Endothelial cell of umbilical vein (primary cell): Measurements from ENCODE around the gene ZNF341. TPM values are rescaled to one million over a fixed set of nuclear protein-coding genes. Genes with fewer than 3 reads are reported as not detected.

Source experiments
- BruUV-seq: library from RNA; stranded (reverse); fragments of 400-500 nt; replicated peaks from 2 replicates; lab custom pipeline; 2021; lab: Mats Ljungman, UMichigan
- CTCF ChIA-PET: fragments of 300-600, 350-600 bp; sonication (Branson Sonifier 250); formaldehyde crosslinking; loops from one replicate; lab custom pipeline; 2021; ENCODE audit warnings: antibody characterized with exemption, inconsistent platforms; lab: Charles Lee
- POLR2A ChIA-PET: fragments of 300-600, 350-600 bp; sonication (Branson Sonifier 250); formaldehyde crosslinking; loops from one replicate; lab custom pipeline; 2021; ENCODE audit warnings: antibody characterized with exemption, inconsistent platforms; lab: Charles Lee
- DNase-seq: peaks from one replicate; pipeline ENCODE4 v3.0.0-alpha.2; 2011; ENCODE audit warnings: low read depth, low spot score
- FAIRE-seq: peaks from 2 replicates; lab custom pipeline; 2011; peaks lifted over from hg19 to GRCh38; lab: Jason Lieb, UNC
- H2AFZ ChIP-seq: 2 replicates; pipeline ENCODE4 v1.6.0; 2012; ENCODE audit warnings: low read depth, low read length, control low read depth, inconsistent platforms
- H3K27ac ChIP-seq: 2 replicates; pipeline ENCODE4 v1.5.1; 2011; ENCODE audit warnings: low read depth, mild to moderate bottlenecking, control low read depth, low read length, moderate library complexity; ENCODE audit not compliant: insufficient read depth
- H3K27me3 ChIP-seq, 2 experiments: 2 replicates each; pipeline versions ENCODE4 v1.6.0 to v1.6.1; 2011; ENCODE audit warnings: low read length in 2 of 2, mixed read lengths in 1 of 2; ENCODE audit not compliant: control insufficient read depth in 2 of 2, insufficient read depth in 2 of 2
- H3K36me3 ChIP-seq, 2 experiments: 2 replicates in 1 of 2; 3 replicates in 1 of 2; pipeline ENCODE4 v1.5.1; 2011; ENCODE audit warnings: low read length in 2 of 2, mild to moderate bottlenecking in 1 of 2, moderate library complexity in 1 of 2; ENCODE audit not compliant: control insufficient read depth in 2 of 2, insufficient read depth in 2 of 2; ENCODE audit errors: extremely low read depth in 1 of 2
- H3K4me1 ChIP-seq: 3 replicates; pipeline ENCODE4 v1.5.1; 2011; ENCODE audit warnings: mild to moderate bottlenecking, low read length; ENCODE audit not compliant: control insufficient read depth, insufficient read depth; ENCODE audit errors: extremely low read depth
- H3K4me2 ChIP-seq: 2 replicates; pipeline ENCODE4 v1.6.1; 2011; ENCODE audit warnings: low read length, control low read depth, mixed read lengths; ENCODE audit not compliant: insufficient read depth
- H3K4me3 ChIP-seq, 3 experiments: fragments of 200-600 bp in 1 of 3; sonication (generic), shearing (Covaris generic) in 1 of 3; replicated peaks in 1 of 3; 2 replicates each; pipeline ENCODE4 v1.5.1; 2011 to 2016; ENCODE audit warnings: control low read depth in 3 of 3, low read length in 3 of 3, mild to moderate bottlenecking in 2 of 3, inconsistent platforms in 1 of 3, low read depth in 1 of 3, moderate library complexity in 1 of 3; ENCODE audit not compliant: insufficient read depth in 1 of 3
- H3K79me2 ChIP-seq: 2 replicates; pipeline ENCODE4 v1.6.0; 2012; ENCODE audit warnings: low read length, inconsistent platforms; ENCODE audit not compliant: control insufficient read depth, insufficient read depth
- H3K9ac ChIP-seq: replicated peaks from 2 replicates; pipeline ENCODE3; 2011; ENCODE audit warnings: low read length, control low read depth; ENCODE audit not compliant: insufficient read depth; ENCODE audit errors: extremely low read depth
- H3K9me1 ChIP-seq: replicated peaks from 3 replicates; pipeline ENCODE4 v1.6.0; 2011; ENCODE audit warnings: mild to moderate bottlenecking, low read length; ENCODE audit not compliant: control insufficient read depth, insufficient read depth; ENCODE audit errors: extremely low read depth
- H3K9me3 ChIP-seq: replicated peaks from 2 replicates; pipeline ENCODE4 v1.5.1; 2012; ENCODE audit warnings: low read length, inconsistent platforms; ENCODE audit not compliant: control insufficient read depth, insufficient read depth
- H4K20me1 ChIP-seq: replicated peaks from 2 replicates; pipeline ENCODE3; 2011; ENCODE audit warnings: mild to moderate bottlenecking, low read length; ENCODE audit not compliant: control insufficient read depth, insufficient read depth; ENCODE audit errors: extremely low read depth
- CTCF ChIP-seq, 2 donors: IDR thresholded peaks; 1 replicate in 1 of 2; 2 replicates in 1 of 2; pipeline ENCODE4 v1.5.1; 2011; ENCODE audit warnings: low read length in 2 of 2, mild to moderate bottlenecking in 2 of 2, moderate library complexity in 2 of 2, control low read depth in 1 of 2, inconsistent platforms in 1 of 2, low read depth in 1 of 2; ENCODE audit not compliant: insufficient read depth in 1 of 2; ENCODE audit errors: extremely low read depth in 1 of 2
- EZH2 ChIP-seq: IDR thresholded peaks from 2 replicates; pipeline ENCODE4 v1.6.1; 2012; ENCODE audit warnings: borderline replicate concordance, low read depth, mild to moderate bottlenecking, moderate library complexity, low read length, inconsistent platforms; ENCODE audit not compliant: severe bottlenecking
- FOS ChIP-seq: IDR thresholded peaks from 2 replicates; pipeline ENCODE4 v1.6.1; 2011; ENCODE audit warnings: mild to moderate bottlenecking, low read length, moderate library complexity, borderline replicate concordance; ENCODE audit not compliant: insufficient read depth
- GATA2 ChIP-seq: IDR thresholded peaks from 2 replicates; pipeline ENCODE4 v1.7.0; 2011; ENCODE audit warnings: low read depth, mild to moderate bottlenecking, moderate library complexity, mixed read lengths, low read length; ENCODE audit not compliant: insufficient read length, insufficient read depth
- JUN ChIP-seq: IDR thresholded peaks from 2 replicates; pipeline ENCODE4 v1.6.1; 2011; ENCODE audit warnings: borderline replicate concordance, low read depth; ENCODE audit not compliant: insufficient read length, insufficient read depth
- MAX ChIP-seq: IDR thresholded peaks from 2 replicates; pipeline ENCODE4 v1.6.1; 2011; ENCODE audit not compliant: insufficient read depth, insufficient read length
- MYC ChIP-seq: IDR thresholded peaks from one replicate; pipeline ENCODE4 v1.6.1; 2011; ENCODE audit warnings: mild to moderate bottlenecking, low read depth, low read length
- POLR2A ChIP-seq: IDR thresholded peaks from 2 replicates; pipeline ENCODE4 v1.6.1; 2012; ENCODE audit warnings: low read depth, mild to moderate bottlenecking, control low read depth, low read length
- dilution Hi-C: fragments of 300-500 bp; cut with MboI; formaldehyde crosslinking; loops from one replicate; pipeline ENCODE4 v1.15.0; 2019; ENCODE audit warnings: low sequenced_read_pairs; ENCODE audit not compliant: extremely low pct_ligation_motif_present
- intact Hi-C: fragments of 100-400 bp; cut with micrococcal nuclease; formaldehyde crosslinking; loops from one replicate; pipeline ENCODE4 v1.10.0; 2022
- polyA plus RNA-seq, 4 experiments: library from polyadenylated mRNA; depleted of rRNA in 3 of 4; stranded (reverse) in 3 of 4; unstranded in 1 of 4; fragments of >200 nt; gene quantifications; 2 replicates each; pipeline versions ENCODE4 v1.2.1 to v1.2.3, GENCODE V29; 2011 to 2012; ENCODE audit warnings: missing spikeins in 1 of 4
- total RNA-seq: library from RNA; stranded (reverse); gene quantifications from 2 replicates; pipeline ENCODE4 v1.2.3, GENCODE V29; 2021

ZNF341 gene
- total and polyA plus RNA-seq, 2 donors (not counting 3 experiments of a cell fraction or from before 2014, with no cell fraction given): 4.9 TPM

GRCh38 chr20:33771938-33772337 lies 40.1 kb downstream of the ZNF341 start:
- no peak for FAIRE-seq
- Histone ChIP-seq H3K27me3 (no peaks in the 10 kb centered on the region), H3K9ac (no peak overlapping the region), H3K9me3 (no peaks in the 10 kb centered on the region), H3K9me1 (no peaks in the 10 kb centered on the region), H4K20me1 (no peaks in the 10 kb centered on the region), H3K27ac (no peak overlapping the region), H3K36me3 (no peaks in the 10 kb centered on the region), H3K4me3 (no peak overlapping the region), H3K4me2 (no peak overlapping the region), H3K79me2 (no peaks in the 10 kb centered on the region), H3K4me1 (no peaks in the 10 kb centered on the region), H2AFZ (no peak overlapping the region)
- intact Hi-C loops: no loop called here
- CTCF ChIA-PET: interaction anchor here (1.1 kb wide), 2 partner anchors 15 to 40 kb away, joined by 3 to 4 read pairs; partner anchors contain the start of gene ZNF341
- dilution Hi-C loops: no loop called here
- POLR2A ChIA-PET: no interaction called here
- BruUV-seq: no TSS peak
- no peak for TF ChIP-seq CTCF (IDR thresholded peaks at IDR 0.05; ENCODE audit: extremely low read depth in 1 of 2, insufficient read depth in 1 of 2, low read depth in 1 of 2, low read length in 2 of 2)
- no peak for TF ChIP-seq POLR2A
- no peak for TF ChIP-seq MAX
- no peak for TF ChIP-seq FOS
- TF ChIP-seq EZH2: no peak
- no peak for TF ChIP-seq MYC
- TF ChIP-seq GATA2: no peak
- no peak for TF ChIP-seq JUN
- DNase-seq: no peak
